ENCODE results near the gene USP30. TPM values are rescaled to one million over a fixed set of nuclear protein-coding genes. Genes with fewer than 3 reads are reported as not detected.
A peak's percentile ranks its signal among the peaks of the same experiment; 100 is the strongest.

USP30 gene
- total RNA-seq, 1 donor from 2014 or later: 18.9 TPM

DNA sequence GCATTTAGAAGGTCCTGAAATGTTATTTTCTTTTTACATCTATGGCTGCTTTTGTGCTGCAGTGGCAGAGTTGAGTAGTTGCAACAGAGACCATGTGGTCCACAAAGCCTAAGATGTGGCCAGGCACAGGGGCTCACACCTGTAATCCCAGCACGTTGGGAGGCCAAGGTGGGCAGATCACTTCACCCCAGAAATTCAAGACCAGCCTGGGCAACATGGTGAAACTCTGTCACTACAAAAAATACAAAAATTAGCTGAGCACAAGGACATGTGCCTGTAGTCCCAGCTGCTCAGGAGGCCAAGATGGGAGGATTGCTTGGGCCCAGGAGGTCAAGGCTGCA is 13.4 kb downstream of the USP30 start:
- DNase-seq (ENCODE audit: extremely low spot score, unreplicated experiment): peak; percentile 29
- H3K4me1 Mint-ChIP-seq (ENCODE audit: unreplicated experiment): peaks cover 11% of the 10 kb centered on the region

DNA sequence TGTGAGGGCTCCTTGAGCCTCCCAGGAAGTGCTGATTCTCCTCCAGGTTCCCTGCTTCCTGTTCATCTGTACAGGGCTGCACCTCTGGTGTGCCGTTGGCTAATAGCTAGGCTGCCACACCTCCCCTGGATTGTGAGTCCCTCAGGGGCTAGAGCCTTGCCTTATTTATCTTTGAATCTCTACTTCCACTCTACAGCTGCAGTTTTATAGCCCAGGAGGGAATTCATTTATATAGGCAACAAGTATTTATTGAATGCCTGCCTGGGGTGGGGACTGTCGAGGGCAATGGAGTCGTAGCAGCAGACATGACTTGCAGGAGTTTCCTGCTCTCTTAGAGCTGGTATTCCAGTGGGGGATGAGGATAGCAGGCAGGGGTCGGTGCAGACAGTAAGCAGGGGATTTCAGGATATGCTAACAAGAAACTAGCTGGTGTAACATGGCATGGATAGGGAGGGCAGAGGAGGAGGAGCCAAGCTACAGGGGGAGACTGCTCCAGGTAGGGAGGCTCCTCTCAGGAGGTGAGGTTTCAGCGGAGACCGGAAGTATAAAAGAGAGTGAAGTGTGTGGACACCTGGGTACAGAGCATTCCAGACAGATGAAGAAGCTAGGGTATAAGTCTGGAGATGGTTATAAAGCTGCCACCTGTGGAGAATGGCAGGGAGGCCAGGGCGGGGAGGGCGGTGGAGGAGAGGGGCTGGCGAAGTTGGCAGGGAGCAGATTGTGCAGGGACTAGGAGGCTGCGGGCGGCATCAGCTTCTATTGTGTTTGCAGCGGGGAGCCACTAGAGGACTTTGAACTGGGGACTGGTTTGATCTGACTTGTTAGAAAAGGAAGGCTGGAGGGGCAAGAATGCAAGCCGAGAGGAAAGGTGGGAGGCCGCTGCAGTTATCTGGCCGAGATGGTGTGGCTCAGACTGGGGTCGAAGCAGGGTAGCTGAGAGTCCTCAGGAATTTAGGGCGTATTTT is 17.2 kb downstream of the USP30 start:
- H3K9me3 Mint-ChIP-seq: no peaks in the 10 kb centered on the region
- DNase-seq (ENCODE audit: extremely low spot score, unreplicated experiment): peak; percentile 39
- H3K4me3 Mint-ChIP-seq: peak overlapping the region; percentile 63
- peaks cover 32% of the 10 kb centered on the region for H3K36me3 Mint-ChIP-seq
- TF ChIP-seq, protein P1, sequence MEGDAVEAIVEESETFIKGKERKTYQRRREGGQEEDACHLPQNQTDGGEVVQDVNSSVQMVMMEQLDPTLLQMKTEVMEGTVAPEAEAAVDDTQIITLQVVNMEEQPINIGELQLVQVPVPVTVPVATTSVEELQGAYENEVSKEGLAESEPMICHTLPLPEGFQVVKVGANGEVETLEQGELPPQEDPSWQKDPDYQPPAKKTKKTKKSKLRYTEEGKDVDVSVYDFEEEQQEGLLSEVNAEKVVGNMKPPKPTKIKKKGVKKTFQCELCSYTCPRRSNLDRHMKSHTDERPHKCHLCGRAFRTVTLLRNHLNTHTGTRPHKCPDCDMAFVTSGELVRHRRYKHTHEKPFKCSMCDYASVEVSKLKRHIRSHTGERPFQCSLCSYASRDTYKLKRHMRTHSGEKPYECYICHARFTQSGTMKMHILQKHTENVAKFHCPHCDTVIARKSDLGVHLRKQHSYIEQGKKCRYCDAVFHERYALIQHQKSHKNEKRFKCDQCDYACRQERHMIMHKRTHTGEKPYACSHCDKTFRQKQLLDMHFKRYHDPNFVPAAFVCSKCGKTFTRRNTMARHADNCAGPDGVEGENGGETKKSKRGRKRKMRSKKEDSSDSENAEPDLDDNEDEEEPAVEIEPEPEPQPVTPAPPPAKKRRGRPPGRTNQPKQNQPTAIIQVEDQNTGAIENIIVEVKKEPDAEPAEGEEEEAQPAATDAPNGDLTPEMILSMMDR (conservative IDR thresholded peaks at IDR 0.05): no peak
- peak overlapping the region; percentile 95 for H3K27ac Mint-ChIP-seq
- no peaks in the 10 kb centered on the region for H3K27me3 Mint-ChIP-seq
- H3K4me1 Mint-ChIP-seq (ENCODE audit: unreplicated experiment): peaks cover 11% of the 10 kb centered on the region

More for the DNA sequence above, 13.4 kb downstream of the USP30 start:
- H3K27me3 Mint-ChIP-seq: no peaks in the 10 kb centered on the region
- H3K36me3 Mint-ChIP-seq: peaks cover 26% of the 10 kb centered on the region
- H3K4me3 Mint-ChIP-seq: no peak overlapping the region
- H3K9me3 Mint-ChIP-seq: no peaks in the 10 kb centered on the region
- H3K27ac Mint-ChIP-seq: peak overlapping the region; percentile 43
- TF ChIP-seq, protein P1 (conservative IDR thresholded peaks at IDR 0.05): no peak

DNA sequence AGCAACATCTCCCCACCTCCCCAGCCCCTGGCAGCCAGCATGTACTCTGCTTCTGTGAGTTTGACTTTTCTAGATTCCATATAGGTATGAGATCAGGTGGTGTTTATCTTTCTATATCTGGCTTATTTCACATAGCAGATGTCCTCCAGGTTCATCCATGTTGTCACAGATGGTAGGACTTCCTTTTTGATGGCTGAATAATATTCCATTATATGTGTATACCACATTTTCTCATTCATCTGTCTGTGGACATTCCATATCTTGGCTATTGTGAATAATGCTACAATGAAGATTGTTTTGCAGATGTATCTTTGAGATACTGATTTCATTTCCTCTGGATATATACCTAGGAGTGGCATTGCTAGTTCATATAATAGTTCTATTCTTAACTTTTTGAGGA is 22.5 kb downstream of the USP30 start:
- Mint-ChIP-seq H3K36me3 (peaks cover 41% of the 10 kb centered on the region), H3K27ac (no peak overlapping the region), H3K27me3 (no peaks in the 10 kb centered on the region), H3K4me1 (ENCODE audit: unreplicated experiment) (peaks cover 3% of the 10 kb centered on the region), H3K9me3 (no peaks in the 10 kb centered on the region), H3K4me3 (no peak overlapping the region)
- TF ChIP-seq, protein P1 (conservative IDR thresholded peaks at IDR 0.05): no peak
- no peak for DNase-seq (ENCODE audit: extremely low spot score, unreplicated experiment)

DNA sequence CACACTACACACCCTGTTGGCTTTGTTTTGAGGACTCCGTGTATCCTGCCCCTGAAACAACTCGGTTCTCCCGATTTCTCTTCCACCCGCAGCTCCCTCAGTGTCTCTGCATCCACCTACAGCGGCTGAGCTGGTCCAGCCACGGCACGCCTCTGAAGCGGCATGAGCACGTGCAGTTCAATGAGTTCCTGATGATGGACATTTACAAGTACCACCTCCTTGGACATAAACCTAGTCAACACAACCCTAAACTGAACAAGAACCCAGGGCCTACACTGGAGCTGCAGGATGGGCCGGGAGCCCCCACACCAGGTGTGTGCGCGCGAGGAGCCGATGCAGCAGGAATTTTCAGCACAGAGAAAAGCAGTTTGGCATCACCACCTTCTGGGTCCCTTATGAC is 30.4 kb downstream of the USP30 start:
- Mint-ChIP-seq H3K27me3 (no peaks in the 10 kb centered on the region), H3K27ac (no peak overlapping the region), H3K4me1 (ENCODE audit: unreplicated experiment) (no peaks in the 10 kb centered on the region)

DNA sequence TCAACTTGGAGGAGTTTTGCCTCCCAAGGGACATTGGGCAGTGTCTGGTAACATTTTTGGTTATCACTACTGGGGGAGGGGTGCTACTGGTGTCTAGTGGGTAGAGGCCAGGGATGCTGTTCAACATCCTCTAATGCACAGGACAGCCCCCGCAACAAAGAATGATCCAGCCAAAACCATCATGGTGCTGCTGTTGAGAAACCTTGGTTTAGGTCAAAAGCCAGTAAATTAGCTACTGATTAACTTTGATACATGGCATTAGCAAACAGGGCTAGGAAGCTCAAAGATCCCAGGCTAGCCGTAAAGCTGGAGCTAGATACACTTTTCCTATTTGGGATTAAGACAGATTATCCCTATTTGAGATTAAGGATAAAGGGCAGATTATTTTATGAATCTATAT is 32.0 kb downstream of the USP30 start:
- Mint-ChIP-seq H3K27me3 (no peaks in the 10 kb centered on the region), H3K9me3 (no peaks in the 10 kb centered on the region), H3K27ac (no peak overlapping the region), H3K36me3 (peaks cover 12% of the 10 kb centered on the region), H3K4me1 (ENCODE audit: unreplicated experiment) (no peaks in the 10 kb centered on the region), H3K4me3 (no peak overlapping the region)
- peak; percentile 27 for DNase-seq (ENCODE audit: extremely low spot score, unreplicated experiment)
- TF ChIP-seq, protein P1 (conservative IDR thresholded peaks at IDR 0.05): no peak

More for the DNA sequence above, 30.4 kb downstream of the USP30 start:
- TF ChIP-seq, protein P1 (conservative IDR thresholded peaks at IDR 0.05): no peak
- DNase-seq (ENCODE audit: extremely low spot score, unreplicated experiment): peak; percentile 49
- H3K4me3 Mint-ChIP-seq: no peak overlapping the region
- no peaks in the 10 kb centered on the region for H3K9me3 Mint-ChIP-seq
- peaks cover 14% of the 10 kb centered on the region for H3K36me3 Mint-ChIP-seq

Data from type B pancreatic cell (in vitro differentiated cells).